SK-N-SH (cell line): ENCODE results near the gene PGAM2. TPM values are rescaled to one million over a fixed set of nuclear protein-coding genes. Genes with fewer than 3 reads are reported as not detected.

Source experiments
- CTCF ChIA-PET: fragments of 300-600, 350-600 bp; formaldehyde crosslinking; extraction: SDS; loops from one replicate; lab custom pipeline; 2021; lab: Yijun Ruan, JAX
- POLR2A ChIA-PET: fragments of 350-600 bp; sonication (Branson Sonifier 250); formaldehyde crosslinking; extraction: SDS; loops from one replicate; lab custom pipeline; 2020; ENCODE audit warnings: antibody characterized with exemption, inconsistent platforms; lab: Yijun Ruan, JAX
- DNase-seq: peaks from one replicate; pipeline ENCODE4 v3.0.0; 2012
- H2AFZ ChIP-seq: fragments of 200-600 bp; sonication (generic); 2 replicates; pipeline ENCODE4 v1.8.1; 2016; ENCODE audit warnings: antibody characterized with exemption, mild to moderate bottlenecking, low read depth
- H3F3A ChIP-seq: fragments of 200-600 bp; sonication (generic); replicated peaks from 2 replicates; pipeline ENCODE3; 2016; ENCODE audit warnings: antibody characterized with exemption, mild to moderate bottlenecking; ENCODE audit not compliant: insufficient read depth
- H3K27ac ChIP-seq, 2 experiments: fragments of 200-500 bp in 1 of 2; fragments of 200-600 bp in 1 of 2; sonication (Bioruptor generic) in 1 of 2; sonication (generic), shearing (Covaris generic) in 1 of 2; 2 replicates each; pipeline versions ENCODE4 v1.5.1 to v1.6.1; 2014 to 2016; ENCODE audit warnings: low read depth in 2 of 2, inconsistent platforms in 1 of 2, low read length in 1 of 2, mild to moderate bottlenecking in 1 of 2, mixed read lengths in 1 of 2
- H3K27me3 ChIP-seq: fragments of 200-600 bp; sonication (generic), shearing (Covaris generic); 2 replicates; pipeline ENCODE4 v1.6.1; 2016; ENCODE audit warnings: mixed run types; ENCODE audit not compliant: insufficient read depth
- H3K36me3 ChIP-seq, 2 experiments: fragments of 200-500 bp in 1 of 2; fragments of 200-600 bp in 1 of 2; sonication (Bioruptor generic) in 1 of 2; sonication (generic) in 1 of 2; replicated peaks in 1 of 2; 2 replicates each; pipeline versions ENCODE3 to v1.5.1; 2014 to 2016; ENCODE audit warnings: low read length in 1 of 2, mild to moderate bottlenecking in 1 of 2; ENCODE audit not compliant: insufficient read depth in 2 of 2, control insufficient read depth in 1 of 2
- H3K4me1 ChIP-seq, 2 experiments: fragments of 200-500 bp in 1 of 2; fragments of 200-600 bp in 1 of 2; sonication (Bioruptor generic) in 1 of 2; sonication (generic), shearing (Covaris generic) in 1 of 2; 2 replicates each; pipeline versions ENCODE4 v1.5.1 to v1.6.1; 2014 to 2016; ENCODE audit warnings: low read depth in 1 of 2, low read length in 1 of 2, mixed run types in 1 of 2; ENCODE audit not compliant: insufficient read depth in 2 of 2, control insufficient read depth in 1 of 2
- H3K4me2 ChIP-seq: fragments of 200-600 bp; sonication (generic), shearing (Covaris generic); 2 replicates; pipeline ENCODE4 v1.6.1; 2017; ENCODE audit warnings: mixed run types
- H3K4me3 ChIP-seq, 2 experiments: fragments of 200-500 bp in 1 of 2; fragments of 200-600 bp in 1 of 2; sonication (Bioruptor generic) in 1 of 2; sonication (generic), shearing (Covaris generic) in 1 of 2; 2 replicates each; pipeline versions ENCODE4 v1.5.1 to v1.8.1; 2014 to 2016; ENCODE audit warnings: low read depth in 2 of 2, inconsistent platforms in 1 of 2, low read length in 1 of 2, mild to moderate bottlenecking in 1 of 2, mixed read lengths in 1 of 2, moderate library complexity in 1 of 2
- H3K79me2 ChIP-seq: fragments of 200-600 bp; sonication (generic); 2 replicates; pipeline ENCODE4 v1.8.1; 2017; ENCODE audit warnings: mild to moderate bottlenecking; ENCODE audit not compliant: insufficient read depth
- H3K9ac ChIP-seq: fragments of 200-600 bp; sonication (generic); 2 replicates; pipeline ENCODE4 v1.6.1; 2017; ENCODE audit warnings: mixed run types
- H3K9me2 ChIP-seq: fragments of 200-600 bp; sonication (generic); 2 replicates; pipeline ENCODE4 v1.6.1; 2017; ENCODE audit warnings: mixed run types
- H3K9me3 ChIP-seq: fragments of 200-600 bp; sonication (generic); 2 replicates; pipeline ENCODE4 v1.6.1; 2017; ENCODE audit warnings: mixed run types, mild to moderate bottlenecking, moderate library complexity
- H4K20me1 ChIP-seq: fragments of 200-600 bp; sonication (generic); 2 replicates; pipeline ENCODE4 v1.6.1; 2017; ENCODE audit warnings: mild to moderate bottlenecking, mixed run types; ENCODE audit not compliant: insufficient read depth
- CHD2 ChIP-seq: fragments of 150-350 bp; IDR thresholded peaks from 2 replicates; pipeline ENCODE4 v1.6.1; 2018; ENCODE audit warnings: low read length; ENCODE audit not compliant: partially characterized antibody
- CTCF ChIP-seq: fragments of 200-600 bp; sonication (generic); IDR thresholded peaks from 2 replicates; pipeline ENCODE4 v1.6.1; 2017; ENCODE audit warnings: antibody characterized with exemption, mild to moderate bottlenecking, moderate library complexity
- EP300 ChIP-seq, 2 experiments: IDR thresholded peaks; 2 replicates each; pipeline versions ENCODE4 v1.4.0 to v1.6.1; 2012; ENCODE audit warnings: borderline replicate concordance in 1 of 2, low read depth in 1 of 2, low read length in 1 of 2
- EZH2phosphoT487 ChIP-seq: fragments of 200-600 bp; sonication (generic); IDR thresholded peaks from 2 replicates; pipeline ENCODE4 v1.6.1; 2017; ENCODE audit warnings: low read depth, mixed run types, mild to moderate bottlenecking, antibody characterized with exemption, moderate library complexity, borderline replicate concordance
- FOSL2 ChIP-seq: IDR thresholded peaks from 2 replicates; pipeline ENCODE4 v1.4.0; 2012; ENCODE audit warnings: low read depth, mild to moderate bottlenecking, moderate library complexity, borderline replicate concordance
- FOXJ3 ChIP-seq: sonication (generic); formaldehyde crosslinking; IDR thresholded peaks from 2 replicates; pipeline ENCODE4 v1.5.1; 2020; ENCODE audit warnings: mild to moderate bottlenecking, missing genetic modification reagents
- JUND ChIP-seq: IDR thresholded peaks from 2 replicates; pipeline ENCODE4 v1.4.0; 2012
- MAX ChIP-seq: IDR thresholded peaks from 2 replicates; pipeline ENCODE4 v1.4.0; 2012; ENCODE audit warnings: low read depth
- MEF2A ChIP-seq: IDR thresholded peaks from 2 replicates; pipeline ENCODE4 v1.4.0; 2012; ENCODE audit warnings: low read depth, borderline replicate concordance
- POLR2AphosphoS5 ChIP-seq: IDR thresholded peaks from 2 replicates; pipeline ENCODE4 v1.6.1; 2012; ENCODE audit warnings: low read depth, low read length
- RCOR1 ChIP-seq: fragments of 150-350 bp; IDR thresholded peaks from 2 replicates; pipeline ENCODE4 v1.6.1; 2017; ENCODE audit warnings: antibody characterized with exemption, low read length
- RXRA ChIP-seq: IDR thresholded peaks from 2 replicates; pipeline ENCODE4 v1.4.0; 2012; ENCODE audit warnings: low read depth, mild to moderate bottlenecking, borderline replicate concordance
- SMC3 ChIP-seq: IDR thresholded peaks from 2 replicates; pipeline ENCODE4 v1.6.1; 2012; ENCODE audit warnings: low read depth, low read length, improper control_type of control experiment
- TAF1 ChIP-seq: IDR thresholded peaks from 2 replicates; pipeline ENCODE4 v1.6.1; 2012; ENCODE audit warnings: low read depth, mild to moderate bottlenecking, low read length, moderate library complexity, borderline replicate concordance
- TCF12 ChIP-seq: IDR thresholded peaks from 2 replicates; pipeline ENCODE4 v1.4.0; 2012
- TEAD4 ChIP-seq: IDR thresholded peaks from 2 replicates; pipeline ENCODE4 v1.4.0; 2012; ENCODE audit warnings: mild to moderate bottlenecking, borderline replicate concordance; ENCODE audit not compliant: insufficient read depth
- USF2 ChIP-seq: fragments of 150-350 bp; IDR thresholded peaks from 2 replicates; pipeline ENCODE4 v1.6.1; 2017; ENCODE audit warnings: antibody characterized with exemption, low read length, low read depth, borderline replicate concordance
- YY1 ChIP-seq: IDR thresholded peaks from 2 replicates; pipeline ENCODE4 v1.4.0; 2012; ENCODE audit warnings: low read depth, mild to moderate bottlenecking
- ZBTB33 ChIP-seq: IDR thresholded peaks from 2 replicates; pipeline ENCODE4 v1.4.0; 2012; ENCODE audit warnings: low read depth, borderline replicate concordance
- WGBS: methylation state at CpG from one replicate; pipeline ENCODE4 v1.1.6; 2017; ENCODE audit warnings: low lambda C conversion rate; 5-methylcytosine and 5-hydroxymethylcytosine counted together
- polyA plus RNA-seq, 3 experiments: library from polyadenylated mRNA; depleted of rRNA; stranded (reverse); fragments of >200 nt; gene quantifications; 2 replicates each; pipeline ENCODE4 v1.2.3, GENCODE V29; 2012

PGAM2 gene
- polyA plus RNA-seq, 1 of the 3 experiments (the other 2 are of a cell fraction): 0.79 TPM

GRCh38 chr7:44105832-44106231, 40.5 kb upstream of the PGAM2 start:
- WGBS: 86% methylated on average over 2 of the region's 2 CpGs
- Histone ChIP-seq H3K4me1 (peaks cover 29 to 31% of the 10 kb centered on the region in 2 experiments; a peak in 2 of 4 replicates), H3K36me3 (peaks cover 15 to 44% of the 10 kb centered on the region in 2 experiments), H3K9me2 (no peaks in the 10 kb centered on the region), H3K4me3 (peak overlapping the region; percentile 51 to 66), H2AFZ (no peak overlapping the region), H3K27ac (peak overlapping the region; percentile 1 to 67; a peak in 3 of 4 replicates), H3K4me2 (peak overlapping the region; percentile 76), H3K79me2 (peaks cover 41% of the 10 kb centered on the region), H3K9ac (peak overlapping the region; percentile 80), H4K20me1 (no peaks in the 10 kb centered on the region), H3F3A (peaks cover 28% of the 10 kb centered on the region), H3K27me3 (no peaks in the 10 kb centered on the region), H3K9me3 (no peaks in the 10 kb centered on the region)
- DNase-seq: peak; percentile 37
- CTCF ChIA-PET: interaction anchor here (0.6 to 2.8 kb wide), 5 partner anchors 9 to 56 kb away, joined by 3 to 12 read pairs (median 5); partner anchors contain the start of gene POLD2
- POLR2A ChIA-PET: interaction anchor here (1.2 to 2.2 kb wide), 4 partner anchors 10 to 40 kb away, joined by 4 to 9 read pairs (median 4); partner anchors contain the start of genes PGAM2 and POLD2
- no peak for TF ChIP-seq TCF12
- TF ChIP-seq TAF1: no peak
- TF ChIP-seq MAX: no peak
- TF ChIP-seq POLR2AphosphoS5: no peak
- TF ChIP-seq CHD2: no peak
- no peak for TF ChIP-seq YY1
- no peak for TF ChIP-seq SMC3
- TF ChIP-seq JUND: no peak
- TF ChIP-seq FOXJ3 (CRISPR knock-in tag): no peak
- TF ChIP-seq EP300 (IDR thresholded peaks at IDR 0.05; ENCODE audit: borderline replicate concordance in 1 of 2, low read depth in 1 of 2, low read length in 1 of 2): no peak
- no peak for TF ChIP-seq ZBTB33
- no peak for TF ChIP-seq TEAD4
- TF ChIP-seq CTCF: no peak
- no peak for TF ChIP-seq FOSL2
- TF ChIP-seq MEF2A: no peak
- no peak for TF ChIP-seq EZH2phosphoT487
- no peak for TF ChIP-seq RCOR1
- TF ChIP-seq USF2: no peak
- TF ChIP-seq RXRA: no peak
